Lower leg skin (tissue), 3 donors: ENCODE results near the gene S100A2.

Experiments
- CTCF ChIP-seq, 3 donors: fragments of 450-650 bp; IDR thresholded peaks; one replicate each; pipeline ENCODE4 v1.5.1; 2016; ENCODE audit warnings: antibody characterized with exemption in 3 of 3, mild to moderate bottlenecking in 3 of 3, moderate library complexity in 2 of 3
- POLR2A ChIP-seq, 2 donors: fragments of 450-650 bp; IDR thresholded peaks; one replicate each; pipeline ENCODE4 v1.6.1; 2016 to 2017; ENCODE audit warnings: antibody characterized with exemption in 2 of 2, mild to moderate bottlenecking in 1 of 2, moderate library complexity in 1 of 2

- TF ChIP-seq CTCF (IDR thresholded peaks at IDR 0.05) (no peak), POLR2A (IDR thresholded peaks at IDR 0.05) (no peak)
These were observed 20.7 kb upstream of the S100A2 start for GRCh38 chr1:153586347-153586746.
